ENCODE measurements around the gene SUCLG2. TPM values are rescaled to one million over a fixed set of nuclear protein-coding genes. Genes with fewer than 3 reads are reported as not detected.

Gene SUCLG2
- total RNA-seq, 1 experiment from 2014 or later: 59.4 TPM

DNA sequence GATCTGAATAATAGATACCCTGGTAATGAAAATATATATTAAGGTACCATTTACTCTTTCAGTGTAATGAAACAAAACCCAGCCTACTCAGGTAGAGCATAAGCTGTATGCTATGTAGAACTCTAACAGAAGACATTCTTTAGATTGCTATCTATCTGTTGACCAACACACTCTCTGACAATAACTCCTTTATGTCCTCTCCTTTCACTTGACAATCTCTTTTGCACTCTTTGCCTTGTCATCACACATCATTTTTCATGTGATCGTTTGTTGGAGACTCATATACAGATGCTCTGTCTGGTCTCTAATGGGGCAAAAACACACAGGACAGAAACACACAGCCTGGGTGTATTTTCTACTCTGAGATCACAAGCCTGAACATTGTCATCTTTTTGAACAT is 35.4 kb upstream of the SUCLG2 start:
- POLR2A ChIA-PET (ENCODE audit: unreplicated experiment): no interaction called here
- H2AFZ ChIP-seq: no peak overlapping the region
- H3F3A ChIP-seq (ENCODE audit: insufficient read depth, low read depth): no peaks in the 10 kb centered on the region
- no peaks in the 10 kb centered on the region for H3K9me3 ChIP-seq (ENCODE audit: insufficient read depth, low read depth)
- H3K4me2 ChIP-seq: no peak overlapping the region
- no peak for DNase-seq
- intact Hi-C loops (cut with micrococcal nuclease; ENCODE audit: unreplicated experiment): no loop called here
- no peaks in the 10 kb centered on the region for H3K36me3 ChIP-seq (ENCODE audit: low read depth)
- no peaks in the 10 kb centered on the region for H3K4me1 ChIP-seq (replicated peaks; ENCODE audit: insufficient read depth)
- CTCF ChIA-PET: no interaction called here
- H3K27ac ChIP-seq: no peak overlapping the region
- no TSS peak for BruUV-seq (replicated peaks)
- TF ChIP-seq EZH2 (IDR thresholded peaks at IDR 0.05; ENCODE audit: low read depth) (no peak), CTCF (conservative IDR thresholded peaks at IDR 0.05) (no peak)
- no peaks in the 10 kb centered on the region for H3K9me2 ChIP-seq (ENCODE audit: insufficient read depth)
- H3K79me2 ChIP-seq (ENCODE audit: low read depth): no peaks in the 10 kb centered on the region
- H4K20me1 ChIP-seq (ENCODE audit: insufficient read depth): no peaks in the 10 kb centered on the region
- H3K4me3 ChIP-seq: no peak overlapping the region
- H3K27me3 ChIP-seq (ENCODE audit: insufficient read depth, low read depth): no peaks in the 10 kb centered on the region

GRCh38 chr3:67688231-67688630 is 33.8 kb upstream of the SUCLG2 start:
- CTCF ChIA-PET: no interaction called here
- Histone ChIP-seq H3K27ac (no peak overlapping the region), H3K4me3 (no peak overlapping the region), H4K20me1 (ENCODE audit: insufficient read depth) (no peaks in the 10 kb centered on the region), H3K4me1 (replicated peaks; ENCODE audit: insufficient read depth) (no peaks in the 10 kb centered on the region), H3K79me2 (ENCODE audit: low read depth) (no peaks in the 10 kb centered on the region), H3K9me3 (ENCODE audit: insufficient read depth, low read depth) (no peaks in the 10 kb centered on the region), H2AFZ (no peak overlapping the region), H3K36me3 (ENCODE audit: low read depth) (no peaks in the 10 kb centered on the region), H3K27me3 (ENCODE audit: insufficient read depth, low read depth) (no peaks in the 10 kb centered on the region), H3K4me2 (no peak overlapping the region), H3K9me2 (ENCODE audit: insufficient read depth) (no peaks in the 10 kb centered on the region), H3F3A (ENCODE audit: insufficient read depth, low read depth) (no peaks in the 10 kb centered on the region)
- no TSS peak for BruUV-seq (replicated peaks)
- POLR2A ChIA-PET (ENCODE audit: unreplicated experiment): no interaction called here
- DNase-seq: no peak
- TF ChIP-seq CTCF (conservative IDR thresholded peaks at IDR 0.05) (no peak), EZH2 (IDR thresholded peaks at IDR 0.05; ENCODE audit: low read depth) (no peak)
- intact Hi-C loops (cut with micrococcal nuclease; ENCODE audit: unreplicated experiment): no loop called here

GRCh38 chr3:67686069-67686468 is 31.7 kb upstream of the SUCLG2 start:
- Histone ChIP-seq H3K4me3 (no peak overlapping the region), H3K9me3 (ENCODE audit: insufficient read depth, low read depth) (no peaks in the 10 kb centered on the region), H3K79me2 (ENCODE audit: low read depth) (no peaks in the 10 kb centered on the region), H3K36me3 (ENCODE audit: low read depth) (no peaks in the 10 kb centered on the region), H3K27ac (no peak overlapping the region), H3K27me3 (ENCODE audit: insufficient read depth, low read depth) (no peaks in the 10 kb centered on the region), H3K9me2 (ENCODE audit: insufficient read depth) (no peaks in the 10 kb centered on the region), H3K4me1 (replicated peaks; ENCODE audit: insufficient read depth) (no peaks in the 10 kb centered on the region), H4K20me1 (ENCODE audit: insufficient read depth) (no peaks in the 10 kb centered on the region), H3K4me2 (no peak overlapping the region), H3F3A (ENCODE audit: insufficient read depth, low read depth) (no peaks in the 10 kb centered on the region), H2AFZ (no peak overlapping the region)
- BruUV-seq (replicated peaks): no TSS peak
- intact Hi-C loops (cut with micrococcal nuclease; ENCODE audit: unreplicated experiment): no loop called here
- ChIA-PET CTCF (no interaction called here), POLR2A (ENCODE audit: unreplicated experiment) (no interaction called here)
- TF ChIP-seq EZH2 (IDR thresholded peaks at IDR 0.05; ENCODE audit: low read depth) (no peak), CTCF (conservative IDR thresholded peaks at IDR 0.05) (no peak)
- DNase-seq: no peak
